ENCODE measurements around the gene KRTAP10-5. TPM values are rescaled to one million over a fixed set of nuclear protein-coding genes. Genes with fewer than 3 reads are reported as not detected.

The KRTAP10-5 gene
- total RNA-seq, 1 donor from 2014 or later, result not detected

- H3K36me3 Mint-ChIP-seq (ENCODE audit: low read depth), result peaks cover 6% of the 10 kb centered on the region
- no peak overlapping the region for H3K4me3 Mint-ChIP-seq
- no peak for DNase-seq (ENCODE audit: low read depth, low spot score)
- no peaks in the 10 kb centered on the region for H3K4me1 Mint-ChIP-seq
- no peak overlapping the region for H3K27ac Mint-ChIP-seq (ENCODE audit: unreplicated experiment)
- H3K9me3 Mint-ChIP-seq, result peaks cover 11% of the 10 kb centered on the region
- H3K27me3 Mint-ChIP-seq (ENCODE audit: low read depth), result peaks cover 8% of the 10 kb centered on the region
- no peak for TF ChIP-seq CTCF (conservative IDR thresholded peaks at IDR 0.05)
Observed at GRCh38 chr21:44617071-44617501, 36.7 kb upstream of the KRTAP10-5 start.

- Mint-ChIP-seq H3K4me1 (no peaks in the 10 kb centered on the region), H3K27ac (ENCODE audit: unreplicated experiment) (no peak overlapping the region), H3K36me3 (ENCODE audit: low read depth) (peaks cover 6% of the 10 kb centered on the region), H3K27me3 (ENCODE audit: low read depth) (peaks cover 8% of the 10 kb centered on the region), H3K4me3 (no peak overlapping the region), H3K9me3 (peaks cover 8% of the 10 kb centered on the region)
- DNase-seq (ENCODE audit: low read depth, low spot score), result no peak
- TF ChIP-seq CTCF (conservative IDR thresholded peaks at IDR 0.05), result no peak
Observed at GRCh38 chr21:44616591-44616926, 36.2 kb upstream of the KRTAP10-5 start.

GRCh38 chr21:44615911-44616590 is 35.6 kb upstream of the KRTAP10-5 start:
- peaks cover 10% of the 10 kb centered on the region for H3K36me3 Mint-ChIP-seq (ENCODE audit: low read depth)
- no peak overlapping the region for H3K27ac Mint-ChIP-seq (ENCODE audit: unreplicated experiment)
- no peak for TF ChIP-seq CTCF (conservative IDR thresholded peaks at IDR 0.05)
- H3K4me1 Mint-ChIP-seq, result no peaks in the 10 kb centered on the region
- H3K9me3 Mint-ChIP-seq, result peaks cover 11% of the 10 kb centered on the region
- no peak for DNase-seq (ENCODE audit: low read depth, low spot score)
- peaks cover 8% of the 10 kb centered on the region for H3K27me3 Mint-ChIP-seq (ENCODE audit: low read depth)
- H3K4me3 Mint-ChIP-seq, result no peak overlapping the region

GRCh38 chr21:44615466-44615865 is 35.1 kb upstream of the KRTAP10-5 start:
- Mint-ChIP-seq H3K36me3 (ENCODE audit: low read depth) (peaks cover 12% of the 10 kb centered on the region), H3K27ac (ENCODE audit: unreplicated experiment) (no peak overlapping the region), H3K9me3 (peaks cover 8% of the 10 kb centered on the region), H3K4me3 (no peak overlapping the region), H3K4me1 (no peaks in the 10 kb centered on the region), H3K27me3 (ENCODE audit: low read depth) (peaks cover 5% of the 10 kb centered on the region)
- DNase-seq (ENCODE audit: low read depth, low spot score), result no peak
- no peak for TF ChIP-seq CTCF (conservative IDR thresholded peaks at IDR 0.05)

- Mint-ChIP-seq H3K36me3 (ENCODE audit: low read depth) (peaks cover 10% of the 10 kb centered on the region), H3K27me3 (ENCODE audit: low read depth) (peaks cover 4% of the 10 kb centered on the region), H3K4me3 (no peak overlapping the region), H3K27ac (ENCODE audit: unreplicated experiment) (no peak overlapping the region), H3K4me1 (no peaks in the 10 kb centered on the region), H3K9me3 (peaks cover 6% of the 10 kb centered on the region)
- no peak for TF ChIP-seq CTCF (conservative IDR thresholded peaks at IDR 0.05)
- no peak for DNase-seq (ENCODE audit: low read depth, low spot score)
Observed at GRCh38 chr21:44614961-44615391, 34.6 kb upstream of the KRTAP10-5 start.

All from neural crest cell (in vitro differentiated cells).